GM18520 (cell line): Measurements from ENCODE around the gene TMCO4.
"Not testable (repeated sequence)": the region's sequence is repeated elsewhere in the genome, so short reads cannot be mapped to it uniquely, and the experiment has no call there.

Experiments
- ATAC-seq: cut with Tn5 transposase; IDR thresholded peaks from one replicate; pipeline ENCODE4 v1.9.1; 2021; ENCODE audit not compliant: unreplicated experiment

TMCO4 gene

DNA sequence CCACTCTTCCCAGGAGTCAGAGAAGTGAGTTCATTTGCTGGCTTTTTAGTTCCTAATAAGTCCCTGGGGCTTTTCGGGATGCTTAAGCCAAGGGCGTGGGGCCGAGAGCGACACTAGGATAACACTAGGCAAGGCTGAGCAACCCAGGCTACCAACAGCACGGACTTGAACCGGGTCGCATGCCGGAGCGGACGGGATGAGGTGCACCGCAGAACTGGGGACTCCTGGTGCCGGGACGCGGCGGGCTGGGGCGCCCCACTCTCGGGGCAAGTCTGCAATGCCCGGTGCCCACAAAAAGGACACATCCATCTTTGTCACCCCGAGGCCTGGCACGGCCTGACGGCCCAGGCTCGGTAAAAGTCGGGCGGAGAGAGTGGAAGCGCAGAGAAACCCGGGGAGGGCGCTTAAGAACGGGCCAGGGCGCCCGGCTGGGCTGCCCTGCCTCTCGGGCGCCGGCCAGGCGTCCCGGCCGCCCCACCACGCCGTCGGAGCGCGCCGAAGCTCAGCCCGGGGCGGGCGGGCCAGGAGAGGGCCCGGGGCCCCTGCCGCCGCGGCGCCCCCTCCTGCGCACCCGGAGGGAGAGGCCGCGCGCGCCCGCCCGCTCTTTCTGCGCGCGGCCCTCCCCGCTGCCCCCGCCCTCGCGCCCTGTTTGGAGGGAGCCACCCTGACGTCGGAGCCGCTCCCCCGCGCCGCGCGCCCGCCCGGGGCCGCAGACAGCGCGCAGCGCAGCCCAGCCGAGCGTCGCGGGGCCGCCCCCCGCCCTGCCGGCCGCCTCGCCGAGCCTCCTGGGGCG is 155.9 kb downstream of the TMCO4 start, which contains the start of gene NBL1:
TSS of gene NBL1 (plus strand) at position 710 of the 793 bp plus-strand sequence. CDS start 10,720 bp downstream, outside the sequence.
- no peak for ATAC-seq

GRCh38 chr1:19643121-19643520 is 156.6 kb downstream of the TMCO4 start:
- ATAC-seq: no peak

GRCh38 chr1:19640363-19641316 is 159.1 kb downstream of the TMCO4 start:
- ATAC-seq: no peak

- no peak for ATAC-seq
These were observed 159.7 kb downstream of the TMCO4 start for GRCh38 chr1:19639999-19640362.

- not testable (repeated sequence) for ATAC-seq
These were observed 160.5 kb downstream of the TMCO4 start for GRCh38 chr1:19639228-19639627.

- no peak for ATAC-seq
These were observed 162.1 kb downstream of the TMCO4 start for GRCh38 chr1:19637606-19638005.

GRCh38 chr1:19636749-19637148 is 163.0 kb downstream of the TMCO4 start:
- not testable (repeated sequence) for ATAC-seq

DNA sequence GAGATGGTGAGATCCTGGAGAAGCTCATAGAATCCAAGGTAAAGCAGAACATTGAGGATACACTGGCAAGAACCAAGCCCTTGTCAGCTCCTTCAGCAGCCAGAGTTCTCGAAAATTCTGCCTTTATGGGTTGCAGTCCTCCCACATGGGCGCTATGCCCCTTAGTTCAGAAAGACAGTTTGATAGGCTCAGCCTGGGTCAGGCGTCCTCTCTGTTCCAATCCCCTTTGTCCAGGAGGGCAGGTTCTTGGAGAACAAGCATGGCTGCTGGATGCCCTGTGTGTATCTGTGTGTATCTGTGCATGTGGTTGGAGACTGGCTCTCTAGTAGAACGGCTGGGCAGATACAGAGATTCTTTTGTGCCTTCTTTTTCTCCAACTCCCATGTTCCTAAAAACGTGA is 163.7 kb downstream of the TMCO4 start:
- ATAC-seq: no peak

DNA sequence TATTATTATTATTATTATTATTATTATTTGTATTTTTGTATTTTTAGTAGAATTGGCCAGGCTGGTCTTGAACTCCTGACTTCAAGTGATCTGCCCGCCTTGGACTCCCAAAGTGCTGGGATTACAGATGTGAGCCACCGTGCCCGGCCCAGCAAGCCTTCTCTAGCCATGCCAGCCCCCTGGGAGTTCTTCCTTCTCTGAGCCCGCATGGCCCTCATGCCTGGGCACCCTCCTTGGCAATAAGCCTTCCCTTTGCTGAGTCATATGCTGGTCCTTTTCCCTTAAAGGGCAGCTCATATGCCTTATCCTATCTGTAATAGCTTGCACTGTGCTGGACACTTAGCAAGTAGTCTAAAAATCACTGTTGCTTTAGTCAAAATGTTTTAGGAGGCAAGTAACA is 164.1 kb downstream of the TMCO4 start:
- no peak for ATAC-seq

DNA sequence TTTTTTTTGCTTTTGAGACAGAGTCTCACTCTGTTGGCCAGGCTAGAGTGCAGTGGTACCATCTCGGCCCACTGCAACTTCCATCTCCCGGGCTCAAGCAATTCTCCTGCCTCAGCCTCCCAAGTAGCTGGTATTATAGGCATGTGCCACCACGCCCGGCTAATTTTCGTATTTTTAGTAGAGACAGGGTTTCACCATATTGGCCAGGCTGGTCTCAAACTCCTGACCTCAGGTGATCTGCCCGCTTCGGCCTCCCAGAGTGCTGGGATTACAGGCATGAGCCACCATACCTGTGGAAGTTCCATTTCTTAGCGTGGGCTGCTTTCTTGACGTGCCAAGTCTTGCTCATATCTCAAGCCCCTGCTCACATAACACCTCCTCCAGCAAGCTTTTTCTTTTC is 164.7 kb downstream of the TMCO4 start:
- ATAC-seq: not testable (repeated sequence)

GRCh38 chr1:19633106-19633505 is 166.6 kb downstream of the TMCO4 start:
- ATAC-seq: no peak
